Keratinocyte (primary cell): ENCODE results near the gene TCN2. TPM values are rescaled to one million over a fixed set of nuclear protein-coding genes. Genes with fewer than 3 reads are reported as not detected.

Source experiments
- DNase-seq: peaks from one replicate; pipeline ENCODE4 v3.0.0-alpha.2; 2011; ENCODE audit warnings: low read depth, missing footprints, low spot score
- FAIRE-seq: peaks from 2 replicates; lab custom pipeline; 2011; peaks lifted over from hg19 to GRCh38; lab: Jason Lieb, UNC
- H2AFZ ChIP-seq: 2 replicates; pipeline ENCODE4 v1.6.0; 2012; ENCODE audit warnings: low read length, control low read depth, inconsistent platforms; ENCODE audit not compliant: control insufficient read depth
- H3K27ac ChIP-seq: 2 replicates; pipeline ENCODE4 v1.5.1; 2011; ENCODE audit warnings: low read length; ENCODE audit not compliant: control insufficient read depth, insufficient read depth
- H3K27me3 ChIP-seq: 3 replicates; pipeline ENCODE4 v1.6.0; 2011; ENCODE audit warnings: low read length; ENCODE audit not compliant: control insufficient read depth, insufficient read depth; ENCODE audit errors: extremely low read depth
- H3K36me3 ChIP-seq, 2 experiments: 2 replicates in 1 of 2; 3 replicates in 1 of 2; pipeline ENCODE4 v1.5.1; 2011; ENCODE audit warnings: low read length in 2 of 2, mild to moderate bottlenecking in 1 of 2; ENCODE audit not compliant: control insufficient read depth in 2 of 2, insufficient read depth in 2 of 2; ENCODE audit errors: extremely low read depth in 1 of 2
- H3K4me1 ChIP-seq: 3 replicates; pipeline ENCODE4 v1.5.1; 2011; ENCODE audit warnings: low read length; ENCODE audit not compliant: control insufficient read depth, insufficient read depth; ENCODE audit errors: extremely low read depth
- H3K4me2 ChIP-seq: 3 replicates; pipeline ENCODE4 v1.6.0; 2011; ENCODE audit warnings: low read depth, low read length; ENCODE audit not compliant: control insufficient read depth, insufficient read depth; ENCODE audit errors: extremely low read depth
- H3K4me3 ChIP-seq, 3 experiments: fragments of 200-600 bp in 1 of 3; sonication (generic) in 1 of 3; 2 replicates in 2 of 3; 3 replicates in 1 of 3; pipeline ENCODE4 v1.5.1; 2011 to 2016; ENCODE audit warnings: low read length in 3 of 3, mild to moderate bottlenecking in 3 of 3, control low read depth in 2 of 3, inconsistent platforms in 1 of 3, low read depth in 1 of 3, mixed read lengths in 1 of 3, mixed run types in 1 of 3, moderate library complexity in 1 of 3; ENCODE audit not compliant: control insufficient read depth in 2 of 3, insufficient read depth in 2 of 3; ENCODE audit errors: extremely low read depth in 1 of 3
- H3K79me2 ChIP-seq: 2 replicates; pipeline ENCODE4 v1.6.0; 2012; ENCODE audit warnings: low read length; ENCODE audit not compliant: control insufficient read depth, insufficient read depth
- H3K9ac ChIP-seq: 3 replicates; pipeline ENCODE4 v1.6.0; 2011; ENCODE audit warnings: low read length; ENCODE audit not compliant: control insufficient read depth, insufficient read depth; ENCODE audit errors: extremely low read depth
- H3K9me1 ChIP-seq: 3 replicates; pipeline ENCODE4 v1.6.0; 2011; ENCODE audit warnings: low read length; ENCODE audit not compliant: control insufficient read depth, insufficient read depth; ENCODE audit errors: extremely low read depth
- H3K9me3 ChIP-seq: 2 replicates; pipeline ENCODE4 v1.5.1; 2012; ENCODE audit warnings: low read depth, low read length; ENCODE audit not compliant: control insufficient read depth
- H4K20me1 ChIP-seq: 3 replicates; pipeline ENCODE4 v1.6.0; 2011; ENCODE audit warnings: low read length; ENCODE audit not compliant: control insufficient read depth, insufficient read depth; ENCODE audit errors: extremely low read depth
- CTCF ChIP-seq, 3 experiments: IDR thresholded peaks in 1 of 3; conservative IDR thresholded peaks in 1 of 3; optimal IDR thresholded peaks in 1 of 3; 2 replicates in 2 of 3; 3 replicates in 1 of 3; pipeline versions ENCODE3 to v1.5.1; 2011; ENCODE audit warnings: low read length in 3 of 3, mild to moderate bottlenecking in 3 of 3, moderate library complexity in 2 of 3, control low read depth in 1 of 3, inconsistent platforms in 1 of 3; ENCODE audit not compliant: insufficient read depth in 2 of 3; ENCODE audit errors: extremely low read depth in 1 of 3
- EZH2 ChIP-seq: IDR thresholded peaks from one replicate; pipeline ENCODE4 v1.6.1; 2012; ENCODE audit warnings: inconsistent platforms, mild to moderate bottlenecking, low read length, moderate library complexity
- dilution Hi-C: fragments of 300-500 bp; cut with MboI; formaldehyde crosslinking; loops from one replicate; pipeline ENCODE4 v1.7.0; 2020; ENCODE audit warnings: low sequenced_read_pairs; ENCODE audit not compliant: extremely low pct_ligation_motif_present
- polyA plus RNA-seq, 5 experiments: library from polyadenylated mRNA; depleted of rRNA in 3 of 5; stranded (reverse) in 3 of 5; stranded (forward) in 1 of 5; unstranded in 1 of 5; fragments of >200 nt; gene quantifications; 1 replicate in 1 of 5; 2 replicates in 3 of 5; 3 replicates in 1 of 5; pipeline versions ENCODE4 v1.2.1 to v1.2.3, GENCODE V29; 2011 to 2012; ENCODE audit warnings: missing spikeins in 2 of 5, low read depth in 1 of 5, low replicate concordance in 1 of 5

The TCN2 gene
- polyA plus RNA-seq, 1 donor (not counting 4 experiments of a cell fraction or from before 2014, with no cell fraction given), result 0.88 TPM

- Histone ChIP-seq H3K27me3 (no peaks in the 10 kb centered on the region), H3K4me3 (no peak overlapping the region), H3K27ac (no peak overlapping the region), H3K9me3 (no peaks in the 10 kb centered on the region), H3K36me3 (no peaks in the 10 kb centered on the region), H3K9me1 (no peaks in the 10 kb centered on the region), H3K4me1 (no peaks in the 10 kb centered on the region), H2AFZ (no peak overlapping the region), H3K4me2 (no peak overlapping the region), H3K79me2 (no peaks in the 10 kb centered on the region), H4K20me1 (no peaks in the 10 kb centered on the region), H3K9ac (no peak overlapping the region)
- DNase-seq (no peak), FAIRE-seq (no peak)
- dilution Hi-C loops, result no loop called here
- TF ChIP-seq EZH2, result no peak
- TF ChIP-seq CTCF (optimal IDR thresholded peaks at IDR 0.05 in 1 of 3, IDR thresholded peaks at IDR 0.05 in 1 of 3, conservative IDR thresholded peaks at IDR 0.05 in 1 of 3; ENCODE audit: extremely low read depth in 1 of 3, insufficient read depth in 2 of 3, low read length in 3 of 3), result no peak
These were observed 8.0 kb upstream of the TCN2 start for GRCh38 chr22:30598986-30599385.

GRCh38 chr22:30600921-30601320, 6.1 kb upstream of the TCN2 start:
- Histone ChIP-seq H2AFZ (no peak overlapping the region), H3K27me3 (no peaks in the 10 kb centered on the region), H3K4me1 (peaks cover 4% of the 10 kb centered on the region), H3K27ac (no peak overlapping the region), H4K20me1 (no peaks in the 10 kb centered on the region), H3K9me3 (no peaks in the 10 kb centered on the region), H3K9ac (no peak overlapping the region), H3K36me3 (no peaks in the 10 kb centered on the region), H3K9me1 (no peaks in the 10 kb centered on the region), H3K4me3 (no peak overlapping the region), H3K4me2 (no peak overlapping the region), H3K79me2 (no peaks in the 10 kb centered on the region)
- dilution Hi-C loops, result no loop called here
- DNase-seq, result no peak
- no peak for TF ChIP-seq EZH2
- TF ChIP-seq CTCF (optimal IDR thresholded peaks at IDR 0.05 in 1 of 3, IDR thresholded peaks at IDR 0.05 in 1 of 3, conservative IDR thresholded peaks at IDR 0.05 in 1 of 3; ENCODE audit: extremely low read depth in 1 of 3, insufficient read depth in 2 of 3, low read length in 3 of 3), result no peak
- FAIRE-seq, result no peak
